GM12878 (cell line): ENCODE data around the gene SLC6A1. TPM values are rescaled to one million over a fixed set of nuclear protein-coding genes. Genes with fewer than 3 reads are reported as not detected.

ENCODE experiments used
- ATAC-seq: fragments of 200-7000 bp; cut with Tn5 transposase; 3 replicates; pipeline ENCODE4 v1.9.1; 2020; ENCODE audit warnings: mild to moderate bottlenecking, moderate library complexity
- BruUV-seq: library from RNA; stranded (reverse); fragments of 400-500 nt; replicated peaks from 2 replicates; lab custom pipeline; 2021; lab: Mats Ljungman, UMichigan
- CTCF ChIA-PET: fragments of 300-600 bp; sonication (Branson Sonifier 250); formaldehyde crosslinking; extraction: SDS; loops from one replicate; lab custom pipeline; 2021; ENCODE audit warnings: inconsistent platforms; lab: Yijun Ruan, JAX
- POLR2A ChIA-PET: fragments of 350-600 bp; formaldehyde crosslinking; extraction: SDS; loops from one replicate; lab custom pipeline; 2021; ENCODE audit warnings: inconsistent platforms; lab: Charles Lee
- RAD21 ChIA-PET: fragments of 300-600 bp; sonication (Branson Sonifier 250); formaldehyde crosslinking; loops from one replicate; lab custom pipeline; 2023; ENCODE audit warnings: antibody characterized with exemption; ENCODE audit not compliant: unreplicated experiment; lab: Charles Lee
- SMC1A ChIA-PET: fragments of 300-600 bp; sonication (Branson Sonifier 250); formaldehyde crosslinking; loops from one replicate; lab custom pipeline; 2023; ENCODE audit not compliant: unreplicated experiment, uncharacterized antibody; lab: Charles Lee
- DNase-seq: peaks from one replicate; pipeline ENCODE4 v3.0.0-alpha.2; 2011; ENCODE audit warnings: low read depth, low spot score
- FAIRE-seq: peaks from 3 replicates; lab custom pipeline; 2011; peaks lifted over from hg19 to GRCh38; lab: Jason Lieb, UNC
- H2AFZ ChIP-seq: 2 replicates; pipeline ENCODE4 v1.6.0; 2011; ENCODE audit warnings: low read depth, low read length, control low read depth; ENCODE audit not compliant: control insufficient read depth
- H3K27ac ChIP-seq: 2 replicates; pipeline ENCODE4 v1.5.1; 2011; ENCODE audit warnings: control low read depth; ENCODE audit not compliant: control insufficient read depth, insufficient read depth
- H3K27me3 ChIP-seq, 2 experiments: replicated peaks in 1 of 2; 2 replicates each; pipeline versions ENCODE4 v1.6.0 to v1.6.1; 2011; ENCODE audit warnings: low read length in 1 of 2; ENCODE audit not compliant: control insufficient read depth in 2 of 2, insufficient read depth in 2 of 2
- H3K36me3 ChIP-seq, 2 experiments: 2 replicates each; pipeline ENCODE4 v1.5.1; 2011; ENCODE audit warnings: low read length in 1 of 2; ENCODE audit not compliant: control insufficient read depth in 2 of 2, insufficient read depth in 2 of 2
- H3K4me1 ChIP-seq: 2 replicates; pipeline ENCODE4 v1.6.1; 2011; ENCODE audit warnings: mild to moderate bottlenecking, low read length, moderate library complexity, mixed read lengths; ENCODE audit not compliant: control insufficient read depth, insufficient read depth
- H3K4me2 ChIP-seq: 2 replicates; pipeline ENCODE4 v1.6.0; 2011; ENCODE audit warnings: control low read depth; ENCODE audit not compliant: control insufficient read depth, insufficient read depth
- H3K4me3 ChIP-seq: fragments of 200-600 bp; sonication (generic); 2 replicates; pipeline ENCODE4 v1.5.1; 2016
- H3K79me2 ChIP-seq: 2 replicates; pipeline ENCODE4 v1.6.0; 2011; ENCODE audit warnings: low read length; ENCODE audit not compliant: control insufficient read depth, insufficient read depth
- H3K9ac ChIP-seq: 2 replicates; pipeline ENCODE4 v1.8.0; 2011; ENCODE audit warnings: low read length, control low read depth, mixed read lengths; ENCODE audit not compliant: control insufficient read depth, insufficient read depth
- H3K9me3 ChIP-seq: replicated peaks from 3 replicates; pipeline ENCODE4 v1.5.1; 2011; ENCODE audit warnings: mild to moderate bottlenecking, low read length; ENCODE audit not compliant: control insufficient read depth, insufficient read depth
- H4K20me1 ChIP-seq: 2 replicates; pipeline ENCODE4 v1.6.0; 2011; ENCODE audit not compliant: control insufficient read depth, insufficient read depth
- CREB1 ChIP-seq: IDR thresholded peaks from 2 replicates; pipeline ENCODE4 v1.6.1; 2012; ENCODE audit warnings: low read depth, mild to moderate bottlenecking, inconsistent platforms
- EP300 ChIP-seq, 2 experiments: fragments of 150-350 bp in 1 of 2; IDR thresholded peaks; 2 replicates each; pipeline ENCODE4 v1.6.1; 2011 to 2012; ENCODE audit warnings: low read depth in 2 of 2, low read length in 2 of 2, borderline replicate concordance in 1 of 2, improper control_type of control experiment in 1 of 2, inconsistent platforms in 1 of 2; ENCODE audit not compliant: control insufficient read depth in 1 of 2
- HCFC1 ChIP-seq: fragments of 150-350 bp; IDR thresholded peaks from 2 replicates; pipeline ENCODE4 v1.6.1; 2014; ENCODE audit warnings: low read length
- HDAC2 ChIP-seq: fragments of 200-600 bp; sonication (generic); IDR thresholded peaks from 2 replicates; pipeline ENCODE4 v1.6.1; 2017
- MYC ChIP-seq: IDR thresholded peaks from 2 replicates; pipeline ENCODE4 v1.6.1; 2011; ENCODE audit warnings: mild to moderate bottlenecking, low read length, moderate library complexity, inconsistent platforms; ENCODE audit not compliant: insufficient read depth, insufficient replicate concordance, insufficient read length, severe bottlenecking
- NFIC ChIP-seq: IDR thresholded peaks from 2 replicates; pipeline ENCODE4 v1.6.1; 2012; ENCODE audit warnings: low read depth, mild to moderate bottlenecking, inconsistent platforms, low read length, moderate library complexity
- NR2C1 ChIP-seq: fragments of 450-650 bp; IDR thresholded peaks from 2 replicates; pipeline ENCODE4 v1.6.1; 2017; ENCODE audit warnings: antibody characterized with exemption, mild to moderate bottlenecking, moderate library complexity
- PAX5 ChIP-seq: IDR thresholded peaks from 2 replicates; pipeline ENCODE4 v1.6.1; 2011; ENCODE audit warnings: low read depth, low read length, borderline replicate concordance
- POLR2AphosphoS2 ChIP-seq: IDR thresholded peaks from 2 replicates; pipeline ENCODE4 v1.6.1; 2011; ENCODE audit warnings: low read depth, mild to moderate bottlenecking, low read length, improper control_type of control experiment, moderate library complexity
- POU2F2 ChIP-seq: IDR thresholded peaks from 3 replicates; pipeline ENCODE4 v1.6.1; 2011; ENCODE audit warnings: low read depth, mild to moderate bottlenecking, low read length, borderline replicate concordance
- RAD21 ChIP-seq: IDR thresholded peaks from 2 replicates; pipeline ENCODE4 v1.6.1; 2011; ENCODE audit warnings: mild to moderate bottlenecking, low read depth, low read length, moderate library complexity; ENCODE audit not compliant: insufficient read depth
- RCOR1 ChIP-seq: conservative IDR thresholded peaks from 2 replicates; pipeline ENCODE4 v1.6.1; 2012; ENCODE audit warnings: low read depth, low read length, improper control_type of control experiment
- in situ Hi-C: fragments of 300-500 bp; cut with MboI; formaldehyde crosslinking; loops from 9 replicates; pipeline ENCODE4 v1.14.3; 2018; ENCODE audit warnings: mixed read lengths
- intact Hi-C: fragments of 100-400 bp; cut with micrococcal nuclease; formaldehyde crosslinking; loops from one replicate; pipeline ENCODE4 v1.14.2; 2022; ENCODE audit not compliant: unreplicated experiment
- polyA plus RNA-seq, 11 experiments: library from polyadenylated mRNA; depleted of rRNA in 4 of 11; unstranded in 6 of 11; stranded (reverse) in 5 of 11; fragments of >200 nt; fragmentation: Nextera tagmentation in 4 of 11; fragmentation: Illumina TruSeq in 1 of 11; extraction: Ambion mirVana in 4 of 11; extraction: Trizol in 1 of 11; gene quantifications; 1 replicate in 1 of 11; 2 replicates in 10 of 11; pipeline versions ENCODE4 v1.2.1 to v1.2.3, GENCODE V29; 2011 to 2016; ENCODE audit warnings: inconsistent platforms in 2 of 11, missing spikeins in 2 of 11, low read depth in 1 of 11
- total RNA-seq, 4 experiments: library from RNA; depleted of rRNA in 3 of 4; stranded (reverse); fragments of >200 nt in 3 of 4; fragmentation: Illumina TruSeq in 1 of 4; extraction: Trizol in 1 of 4; gene quantifications; 2 replicates each; pipeline versions ENCODE4 v1.2.1 to v1.2.3, GENCODE V29; 2013 to 2021
- TF ChIP-seq, protein P1 (sequence below): fragments of 450-650 bp; IDR thresholded peaks from 2 replicates; pipeline ENCODE4 v1.6.1; 2016; ENCODE audit warnings: mild to moderate bottlenecking
- TF ChIP-seq, protein P2 (sequence below): fragments of 450-650 bp; formaldehyde crosslinking; IDR thresholded peaks from 2 replicates; pipeline ENCODE4 v1.5.0; 2022; ENCODE audit warnings: mild to moderate bottlenecking, missing genetic modification characterization
- TF ChIP-seq, protein P3 (sequence below): IDR thresholded peaks from 2 replicates; pipeline ENCODE4 v1.6.1; 2011; ENCODE audit warnings: low read depth, low read length, improper control_type of control experiment, borderline replicate concordance
- TF ChIP-seq, protein P4 (sequence below): fragments of 450-650 bp; IDR thresholded peaks from 2 replicates; pipeline ENCODE4 v1.6.1; 2016; ENCODE audit warnings: mild to moderate bottlenecking

SLC6A1 gene
- total and polyA plus RNA-seq, 10 of the 15 experiments (the other 5 are each of a cell fraction or from before 2014, with no cell fraction given) = not detected

DNA sequence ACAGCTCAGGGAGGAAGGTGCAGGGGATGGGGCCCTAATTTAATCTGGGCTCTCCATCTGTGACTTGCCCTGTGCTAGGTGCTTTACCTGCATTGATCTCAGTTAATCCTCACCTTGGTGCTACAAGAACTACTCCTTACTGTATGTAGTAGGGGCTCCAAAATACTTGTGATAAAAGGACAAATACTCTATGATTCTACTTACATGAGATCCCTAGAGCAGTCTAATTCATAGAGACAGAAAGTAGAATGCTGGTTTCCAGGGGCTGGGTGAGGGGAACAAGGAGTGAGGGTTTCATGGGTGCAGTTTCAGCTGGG, 67.2 kb downstream of the SLC6A1 start:
- SMC1A ChIA-PET = interaction anchor here (0.6 to 1.5 kb wide), 4 partner anchors 19 to 320 kb away, joined by 3 to 4 read pairs (median 3); no protein-coding TSS in a partner anchor
- no peaks in the 10 kb centered on the region for H3K79me2 ChIP-seq
- RAD21 ChIA-PET = interaction anchor here (2.3 kb wide), 1 partner anchor 591 kb away, joined by 8 read pairs; no protein-coding TSS in a partner anchor
- CTCF ChIA-PET = interaction anchor here (0.8 to 3.2 kb wide), 15 partner anchors 11 to 734 kb away, joined by 3 to 14 read pairs (median 5); no protein-coding TSS in a partner anchor
- in situ Hi-C loops (loop anchor here (10.0 kb wide), 2 partner anchors 275 to 595 kb away; no protein-coding TSS in a partner anchor), intact Hi-C loops (loop anchor here (1.0 to 5.0 kb wide), 5 partner anchors 114 to 593 kb away; no protein-coding TSS in a partner anchor)
- no peaks in the 10 kb centered on the region for H3K4me1 ChIP-seq
- no peaks in the 10 kb centered on the region for H3K36me3 ChIP-seq
- H3K9ac ChIP-seq = no peak overlapping the region
- POLR2A ChIA-PET = no interaction called here
- H3K4me3 ChIP-seq = no peak overlapping the region
- FAIRE-seq = no peak
- H4K20me1 ChIP-seq = no peaks in the 10 kb centered on the region
- no peak overlapping the region for H3K27ac ChIP-seq
- TF ChIP-seq NR2C1 = no peak
- TF ChIP-seq, protein P1, sequence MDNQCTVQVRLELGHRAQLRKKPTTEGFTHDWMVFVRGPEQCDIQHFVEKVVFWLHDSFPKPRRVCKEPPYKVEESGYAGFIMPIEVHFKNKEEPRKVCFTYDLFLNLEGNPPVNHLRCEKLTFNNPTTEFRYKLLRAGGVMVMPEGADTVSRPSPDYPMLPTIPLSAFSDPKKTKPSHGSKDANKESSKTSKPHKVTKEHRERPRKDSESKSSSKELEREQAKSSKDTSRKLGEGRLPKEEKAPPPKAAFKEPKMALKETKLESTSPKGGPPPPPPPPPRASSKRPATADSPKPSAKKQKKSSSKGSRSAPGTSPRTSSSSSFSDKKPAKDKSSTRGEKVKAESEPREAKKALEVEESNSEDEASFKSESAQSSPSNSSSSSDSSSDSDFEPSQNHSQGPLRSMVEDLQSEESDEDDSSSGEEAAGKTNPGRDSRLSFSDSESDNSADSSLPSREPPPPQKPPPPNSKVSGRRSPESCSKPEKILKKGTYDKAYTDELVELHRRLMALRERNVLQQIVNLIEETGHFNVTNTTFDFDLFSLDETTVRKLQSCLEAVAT = no peak
- no peak for TF ChIP-seq HDAC2
- no peak for TF ChIP-seq CREB1
- TF ChIP-seq POLR2AphosphoS2 = no peak
- no peak for TF ChIP-seq POU2F2
- TF ChIP-seq, protein P2, sequence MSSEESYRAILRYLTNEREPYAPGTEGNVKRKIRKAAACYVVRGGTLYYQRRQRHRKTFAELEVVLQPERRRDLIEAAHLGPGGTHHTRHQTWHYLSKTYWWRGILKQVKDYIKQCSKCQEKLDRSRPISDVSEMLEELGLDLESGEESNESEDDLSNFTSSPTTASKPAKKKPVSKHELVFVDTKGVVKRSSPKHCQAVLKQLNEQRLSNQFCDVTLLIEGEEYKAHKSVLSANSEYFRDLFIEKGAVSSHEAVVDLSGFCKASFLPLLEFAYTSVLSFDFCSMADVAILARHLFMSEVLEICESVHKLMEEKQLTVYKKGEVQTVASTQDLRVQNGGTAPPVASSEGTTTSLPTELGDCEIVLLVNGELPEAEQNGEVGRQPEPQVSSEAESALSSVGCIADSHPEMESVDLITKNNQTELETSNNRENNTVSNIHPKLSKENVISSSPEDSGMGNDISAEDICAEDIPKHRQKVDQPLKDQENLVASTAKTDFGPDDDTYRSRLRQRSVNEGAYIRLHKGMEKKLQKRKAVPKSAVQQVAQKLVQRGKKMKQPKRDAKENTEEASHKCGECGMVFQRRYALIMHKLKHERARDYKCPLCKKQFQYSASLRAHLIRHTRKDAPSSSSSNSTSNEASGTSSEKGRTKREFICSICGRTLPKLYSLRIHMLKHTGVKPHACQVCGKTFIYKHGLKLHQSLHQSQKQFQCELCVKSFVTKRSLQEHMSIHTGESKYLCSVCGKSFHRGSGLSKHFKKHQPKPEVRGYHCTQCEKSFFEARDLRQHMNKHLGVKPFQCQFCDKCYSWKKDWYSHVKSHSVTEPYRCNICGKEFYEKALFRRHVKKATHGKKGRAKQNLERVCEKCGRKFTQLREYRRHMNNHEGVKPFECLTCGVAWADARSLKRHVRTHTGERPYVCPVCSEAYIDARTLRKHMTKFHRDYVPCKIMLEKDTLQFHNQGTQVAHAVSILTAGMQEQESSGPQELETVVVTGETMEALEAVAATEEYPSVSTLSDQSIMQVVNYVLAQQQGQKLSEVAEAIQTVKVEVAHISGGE = no peak
- no peak for TF ChIP-seq NFIC
- no peak for TF ChIP-seq PAX5
- TF ChIP-seq, protein P3, sequence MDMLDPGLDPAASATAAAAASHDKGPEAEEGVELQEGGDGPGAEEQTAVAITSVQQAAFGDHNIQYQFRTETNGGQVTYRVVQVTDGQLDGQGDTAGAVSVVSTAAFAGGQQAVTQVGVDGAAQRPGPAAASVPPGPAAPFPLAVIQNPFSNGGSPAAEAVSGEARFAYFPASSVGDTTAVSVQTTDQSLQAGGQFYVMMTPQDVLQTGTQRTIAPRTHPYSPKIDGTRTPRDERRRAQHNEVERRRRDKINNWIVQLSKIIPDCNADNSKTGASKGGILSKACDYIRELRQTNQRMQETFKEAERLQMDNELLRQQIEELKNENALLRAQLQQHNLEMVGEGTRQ = no peak
- TF ChIP-seq MYC = no peak
- no peak for TF ChIP-seq EP300 (IDR thresholded peaks at IDR 0.05; ENCODE audit: borderline replicate concordance in 1 of 2, control insufficient read depth in 1 of 2, low read depth in 2 of 2, low read length in 2 of 2)
- TF ChIP-seq, protein P4, sequence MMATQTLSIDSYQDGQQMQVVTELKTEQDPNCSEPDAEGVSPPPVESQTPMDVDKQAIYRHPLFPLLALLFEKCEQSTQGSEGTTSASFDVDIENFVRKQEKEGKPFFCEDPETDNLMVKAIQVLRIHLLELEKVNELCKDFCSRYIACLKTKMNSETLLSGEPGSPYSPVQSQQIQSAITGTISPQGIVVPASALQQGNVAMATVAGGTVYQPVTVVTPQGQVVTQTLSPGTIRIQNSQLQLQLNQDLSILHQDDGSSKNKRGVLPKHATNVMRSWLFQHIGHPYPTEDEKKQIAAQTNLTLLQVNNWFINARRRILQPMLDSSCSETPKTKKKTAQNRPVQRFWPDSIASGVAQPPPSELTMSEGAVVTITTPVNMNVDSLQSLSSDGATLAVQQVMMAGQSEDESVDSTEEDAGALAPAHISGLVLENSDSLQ = no peak
- no peak for TF ChIP-seq RCOR1
- no peak for TF ChIP-seq HCFC1
- no peak for TF ChIP-seq RAD21
- H3K4me2 ChIP-seq = no peak overlapping the region
- peaks cover 0 to 3% of the 10 kb centered on the region in 2 experiments; a peak in 3 of 4 replicates for H3K27me3 ChIP-seq
- peaks cover 2% of the 10 kb centered on the region; the same call in 2 of the 3 replicates for H3K9me3 ChIP-seq
- no peak for DNase-seq
- no peak overlapping the region for H2AFZ ChIP-seq
- no TSS peak for BruUV-seq
- no peak for ATAC-seq
